Activated naive CD4-positive, alpha-beta T cell treated with anti-CD3 and anti-CD28 coated beads, Interleukin-2, amount 50 U/mL, for 24 hours (primary cell): Measurements from ENCODE around the gene URI1.

Experiments
- H3K27ac Mint-ChIP-seq: one replicate; pipeline ENCODE4 v1.8.0; 2021; ENCODE audit warnings: mild to moderate bottlenecking, mixed read lengths
- H3K27me3 Mint-ChIP-seq: one replicate; pipeline ENCODE4 v1.8.0; 2021; ENCODE audit warnings: mixed read lengths
- H3K36me3 Mint-ChIP-seq: one replicate; pipeline ENCODE4 v1.8.0; 2021; ENCODE audit warnings: mixed read lengths
- H3K4me1 Mint-ChIP-seq: one replicate; pipeline ENCODE4 v1.8.0; 2021; ENCODE audit warnings: mixed read lengths
- H3K4me3 Mint-ChIP-seq: one replicate; pipeline ENCODE4 v1.8.0; 2021; ENCODE audit warnings: mild to moderate bottlenecking, mixed read lengths
- H3K9me3 Mint-ChIP-seq: one replicate; pipeline ENCODE4 v1.8.0; 2021; ENCODE audit warnings: mixed read lengths

Gene URI1

GRCh38 chr19:30062907-30063649 is 121.0 kb downstream of the URI1 start:
- Mint-ChIP-seq H3K27ac (no peak overlapping the region), H3K4me3 (no peak overlapping the region), H3K36me3 (no peaks in the 10 kb centered on the region), H3K4me1 (no peaks in the 10 kb centered on the region), H3K27me3 (no peaks in the 10 kb centered on the region), H3K9me3 (no peaks in the 10 kb centered on the region)

- H3K27me3 Mint-ChIP-seq, result no peaks in the 10 kb centered on the region
- H3K4me3 Mint-ChIP-seq, result no peak overlapping the region
- H3K27ac Mint-ChIP-seq, result no peak overlapping the region
Observed at GRCh38 chr19:30063650-30064347, 121.8 kb downstream of the URI1 start.

GRCh38 chr19:30064348-30064699 is 122.3 kb downstream of the URI1 start:
- no peaks in the 10 kb centered on the region for H3K27me3 Mint-ChIP-seq
- H3K36me3 Mint-ChIP-seq, result no peaks in the 10 kb centered on the region
- H3K4me3 Mint-ChIP-seq, result no peak overlapping the region
- H3K9me3 Mint-ChIP-seq, result no peaks in the 10 kb centered on the region
- no peaks in the 10 kb centered on the region for H3K4me1 Mint-ChIP-seq
- H3K27ac Mint-ChIP-seq, result no peak overlapping the region

More at GRCh38 chr19:30063650-30064347, 121.8 kb downstream of the URI1 start:
- Mint-ChIP-seq H3K36me3 (no peaks in the 10 kb centered on the region), H3K4me1 (no peaks in the 10 kb centered on the region), H3K9me3 (no peaks in the 10 kb centered on the region)

- Mint-ChIP-seq H3K4me3 (no peak overlapping the region), H3K27me3 (no peaks in the 10 kb centered on the region), H3K36me3 (no peaks in the 10 kb centered on the region), H3K9me3 (no peaks in the 10 kb centered on the region), H3K27ac (no peak overlapping the region), H3K4me1 (no peaks in the 10 kb centered on the region)
Observed at GRCh38 chr19:30064771-30065494, 122.9 kb downstream of the URI1 start.

- H3K36me3 Mint-ChIP-seq, result no peaks in the 10 kb centered on the region
- H3K4me3 Mint-ChIP-seq, result no peak overlapping the region
- H3K9me3 Mint-ChIP-seq, result no peaks in the 10 kb centered on the region
- no peaks in the 10 kb centered on the region for H3K27me3 Mint-ChIP-seq
- H3K4me1 Mint-ChIP-seq, result no peaks in the 10 kb centered on the region
- no peak overlapping the region for H3K27ac Mint-ChIP-seq
Observed at GRCh38 chr19:30065680-30066606, 123.9 kb downstream of the URI1 start.
